ENCODE results near the gene CAMP. TPM values are rescaled to one million over a fixed set of nuclear protein-coding genes. Genes with fewer than 3 reads are reported as not detected.

Gene CAMP
- total and polyA plus RNA-seq, 2 experiments from 2014 or later = not detected

DNA sequence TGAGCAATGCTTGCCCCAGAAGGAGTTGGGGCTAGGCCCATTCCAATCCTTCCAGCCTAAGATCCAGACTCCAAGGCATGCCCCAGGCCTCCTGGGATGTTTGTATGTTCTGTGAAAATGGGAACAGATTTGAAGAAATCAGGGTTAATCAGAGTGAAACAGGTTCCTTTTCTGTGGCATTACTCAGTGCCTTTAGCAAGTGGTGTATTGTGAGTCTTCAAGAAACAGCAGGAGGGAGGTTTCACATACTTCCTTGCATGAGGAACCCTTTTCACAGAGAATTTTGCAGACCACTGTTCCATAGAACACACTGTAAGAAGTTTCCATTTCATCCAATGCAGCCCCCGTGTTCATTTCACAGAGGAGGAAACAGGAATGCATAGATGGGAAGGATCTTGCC lies 26.7 kb upstream of the CAMP start:
- no peak overlapping the region for H3K4me2 ChIP-seq
- H2AFZ ChIP-seq = no peak overlapping the region
- H3K27me3 ChIP-seq = no peaks in the 10 kb centered on the region
- H3K4me3 ChIP-seq = no peak overlapping the region
- TF ChIP-seq EZH2phosphoT487 (IDR thresholded peaks at IDR 0.05; ENCODE audit: low read depth, severe bottlenecking, unreplicated experiment) = no peak
- TF ChIP-seq EZH2 (IDR thresholded peaks at IDR 0.05; ENCODE audit: borderline replicate concordance) = no peak
- TF ChIP-seq, protein P1, sequence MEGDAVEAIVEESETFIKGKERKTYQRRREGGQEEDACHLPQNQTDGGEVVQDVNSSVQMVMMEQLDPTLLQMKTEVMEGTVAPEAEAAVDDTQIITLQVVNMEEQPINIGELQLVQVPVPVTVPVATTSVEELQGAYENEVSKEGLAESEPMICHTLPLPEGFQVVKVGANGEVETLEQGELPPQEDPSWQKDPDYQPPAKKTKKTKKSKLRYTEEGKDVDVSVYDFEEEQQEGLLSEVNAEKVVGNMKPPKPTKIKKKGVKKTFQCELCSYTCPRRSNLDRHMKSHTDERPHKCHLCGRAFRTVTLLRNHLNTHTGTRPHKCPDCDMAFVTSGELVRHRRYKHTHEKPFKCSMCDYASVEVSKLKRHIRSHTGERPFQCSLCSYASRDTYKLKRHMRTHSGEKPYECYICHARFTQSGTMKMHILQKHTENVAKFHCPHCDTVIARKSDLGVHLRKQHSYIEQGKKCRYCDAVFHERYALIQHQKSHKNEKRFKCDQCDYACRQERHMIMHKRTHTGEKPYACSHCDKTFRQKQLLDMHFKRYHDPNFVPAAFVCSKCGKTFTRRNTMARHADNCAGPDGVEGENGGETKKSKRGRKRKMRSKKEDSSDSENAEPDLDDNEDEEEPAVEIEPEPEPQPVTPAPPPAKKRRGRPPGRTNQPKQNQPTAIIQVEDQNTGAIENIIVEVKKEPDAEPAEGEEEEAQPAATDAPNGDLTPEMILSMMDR (IDR thresholded peaks at IDR 0.05; ENCODE audit: poor library complexity) = no peak
- DNase-seq (ENCODE audit: low spot score) = no peak
- no peak overlapping the region for H3K27ac ChIP-seq
- no peaks in the 10 kb centered on the region for H3K9me3 ChIP-seq (ENCODE audit: low read depth)
- H3K9me2 ChIP-seq (replicated peaks; ENCODE audit: insufficient read depth) = no peaks in the 10 kb centered on the region
- H3K36me3 ChIP-seq (replicated peaks; ENCODE audit: insufficient read depth, low read depth) = no peaks in the 10 kb centered on the region
- H3K79me2 ChIP-seq = no peaks in the 10 kb centered on the region
- H4K20me1 ChIP-seq (ENCODE audit: insufficient read depth, poor library complexity, severe bottlenecking) = no peaks in the 10 kb centered on the region
- 80% methylated on average over 1 of the region's 1 CpG for WGBS (ENCODE audit: low lambda C conversion rate, missing lambda C conversion rate)
- H3K4me1 ChIP-seq (ENCODE audit: insufficient read depth) = no peaks in the 10 kb centered on the region

DNA sequence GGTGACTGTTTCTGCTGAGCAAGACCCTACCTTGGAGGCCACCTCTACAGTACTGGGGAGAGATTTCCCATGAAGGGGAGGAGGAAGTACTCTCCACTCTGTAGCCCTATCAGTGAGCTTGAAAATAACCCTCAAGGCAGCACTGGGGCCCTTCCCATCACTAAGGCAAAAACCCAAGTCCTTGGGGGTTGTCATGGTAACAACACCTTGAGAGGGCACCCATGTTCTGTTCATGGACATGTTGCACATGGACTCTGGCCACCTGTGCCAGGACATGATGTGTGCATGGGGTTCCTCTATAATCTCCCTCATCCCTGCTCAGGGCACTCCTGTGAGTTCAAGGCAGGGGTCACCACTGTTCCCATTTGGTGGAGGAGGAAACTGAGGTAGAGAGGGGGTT lies 24.2 kb upstream of the CAMP start:
- TF ChIP-seq, protein P1 (IDR thresholded peaks at IDR 0.05; ENCODE audit: poor library complexity) = no peak
- Histone ChIP-seq H3K9me2 (replicated peaks; ENCODE audit: insufficient read depth) (no peaks in the 10 kb centered on the region), H3K27ac (no peak overlapping the region), H3K4me1 (ENCODE audit: insufficient read depth) (no peaks in the 10 kb centered on the region), H3K4me2 (no peak overlapping the region), H3K79me2 (no peaks in the 10 kb centered on the region), H4K20me1 (ENCODE audit: insufficient read depth, poor library complexity, severe bottlenecking) (no peaks in the 10 kb centered on the region), H2AFZ (no peak overlapping the region), H3K9me3 (ENCODE audit: low read depth) (no peaks in the 10 kb centered on the region), H3K4me3 (no peak overlapping the region), H3K27me3 (no peaks in the 10 kb centered on the region), H3K36me3 (replicated peaks; ENCODE audit: insufficient read depth, low read depth) (no peaks in the 10 kb centered on the region)
- no peak for DNase-seq (ENCODE audit: low spot score)

DNA sequence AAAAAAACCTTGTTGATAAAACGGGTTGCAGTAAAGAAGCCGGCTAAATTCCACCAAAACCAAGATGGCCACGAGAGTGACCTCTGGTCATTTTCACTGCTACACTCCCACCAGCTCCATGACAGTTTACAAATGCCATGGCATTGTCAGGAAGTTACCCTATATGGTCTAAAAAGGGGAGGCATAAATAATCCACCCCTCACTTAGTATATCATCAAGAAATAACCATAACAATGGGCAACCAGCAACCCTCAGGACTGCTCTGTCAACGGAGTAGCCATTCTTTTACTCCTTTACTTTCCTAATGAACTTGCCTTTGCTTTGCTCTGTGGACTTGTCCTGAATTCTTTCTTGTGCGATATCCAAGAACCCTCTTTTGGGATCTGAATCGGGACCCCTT lies 20.7 kb upstream of the CAMP start:
- no peaks in the 10 kb centered on the region for H4K20me1 ChIP-seq (ENCODE audit: insufficient read depth, poor library complexity, severe bottlenecking)
- DNase-seq (ENCODE audit: low spot score) = no peak
- no peaks in the 10 kb centered on the region for H3K9me2 ChIP-seq (replicated peaks; ENCODE audit: insufficient read depth)
- H3K79me2 ChIP-seq = no peaks in the 10 kb centered on the region
- H3K4me3 ChIP-seq = no peak overlapping the region
- no peak for TF ChIP-seq EZH2 (IDR thresholded peaks at IDR 0.05; ENCODE audit: borderline replicate concordance)
- TF ChIP-seq, protein P1 (IDR thresholded peaks at IDR 0.05; ENCODE audit: poor library complexity) = no peak
- TF ChIP-seq EZH2phosphoT487 (IDR thresholded peaks at IDR 0.05; ENCODE audit: low read depth, severe bottlenecking, unreplicated experiment) = no peak
- 68% methylated on average over 6 of the region's 6 CpGs for WGBS (ENCODE audit: low lambda C conversion rate, missing lambda C conversion rate)
- H2AFZ ChIP-seq = no peak overlapping the region
- no peaks in the 10 kb centered on the region for H3K36me3 ChIP-seq (replicated peaks; ENCODE audit: insufficient read depth, low read depth)
- H3K27me3 ChIP-seq = no peaks in the 10 kb centered on the region
- H3K4me2 ChIP-seq = no peak overlapping the region
- no peaks in the 10 kb centered on the region for H3K4me1 ChIP-seq (ENCODE audit: insufficient read depth)
- H3K27ac ChIP-seq = no peak overlapping the region
- H3K9me3 ChIP-seq (ENCODE audit: low read depth) = no peaks in the 10 kb centered on the region

DNA sequence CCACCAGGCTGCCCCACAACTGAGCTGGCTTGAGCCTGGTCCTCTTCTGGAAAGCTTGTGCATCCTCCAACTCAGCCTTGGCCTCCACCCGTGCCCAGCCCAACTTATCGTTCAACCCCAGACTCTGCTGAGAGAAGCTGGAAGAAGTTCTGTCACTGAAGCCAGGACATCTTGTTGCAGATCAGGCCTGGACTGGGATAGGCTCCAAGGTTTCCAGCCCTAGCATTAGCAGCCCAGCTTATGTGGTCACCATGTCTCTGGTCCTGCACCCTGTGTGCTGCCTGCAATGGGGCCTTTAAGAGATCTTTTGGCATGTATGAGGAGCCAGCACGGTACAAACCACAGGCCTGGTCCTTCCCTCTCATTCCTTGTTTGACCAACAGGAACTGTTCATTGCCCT lies 15.2 kb upstream of the CAMP start:
- TF ChIP-seq EZH2 (IDR thresholded peaks at IDR 0.05; ENCODE audit: borderline replicate concordance) (no peak), EZH2phosphoT487 (IDR thresholded peaks at IDR 0.05; ENCODE audit: low read depth, severe bottlenecking, unreplicated experiment) (no peak)
- TF ChIP-seq, protein P1 (IDR thresholded peaks at IDR 0.05; ENCODE audit: poor library complexity) = no peak
- 91% methylated on average over 3 of the region's 3 CpGs for WGBS (ENCODE audit: low lambda C conversion rate, missing lambda C conversion rate)

More for the DNA sequence above, 15.2 kb upstream of the CAMP start:
- Histone ChIP-seq H3K4me3 (no peak overlapping the region), H3K36me3 (replicated peaks; ENCODE audit: insufficient read depth, low read depth) (no peaks in the 10 kb centered on the region), H3K9me2 (replicated peaks; ENCODE audit: insufficient read depth) (no peaks in the 10 kb centered on the region), H3K4me2 (no peak overlapping the region), H3K27me3 (no peaks in the 10 kb centered on the region), H4K20me1 (ENCODE audit: insufficient read depth, poor library complexity, severe bottlenecking) (no peaks in the 10 kb centered on the region), H3K4me1 (ENCODE audit: insufficient read depth) (no peaks in the 10 kb centered on the region), H3K79me2 (no peaks in the 10 kb centered on the region), H2AFZ (no peak overlapping the region), H3K9me3 (ENCODE audit: low read depth) (no peaks in the 10 kb centered on the region), H3K27ac (no peak overlapping the region)
- no peak for DNase-seq (ENCODE audit: low spot score)
